HepG2 (cell line): Measurements from ENCODE around the gene MRPS2. TPM values are rescaled to one million over a fixed set of nuclear protein-coding genes. Genes with fewer than 3 reads are reported as not detected.

ENCODE experiments used
- ATAC-seq: fragments of 200-7000 bp; cut with Tn5 transposase; 3 replicates; pipeline ENCODE4 v1.9.1; 2020; ENCODE audit warnings: mild to moderate bottlenecking, moderate library complexity
- BruUV-seq: library from RNA; stranded (reverse); fragments of 400-500 nt; replicated peaks from 2 replicates; lab custom pipeline; 2021; lab: Mats Ljungman, UMichigan
- CTCF ChIA-PET: fragments of 300-600 bp; formaldehyde crosslinking; extraction: SDS; loops from one replicate; lab custom pipeline; 2021; ENCODE audit warnings: low total read pairs, inconsistent platforms, low intra/inter-chr PET ratio; lab: Yijun Ruan, JAX
- POLR2A ChIA-PET: fragments of 350-600 bp; sonication (Branson Sonifier 250); formaldehyde crosslinking; loops from one replicate; lab custom pipeline; 2020; ENCODE audit warnings: antibody characterized with exemption, inconsistent platforms; lab: Yijun Ruan, JAX
- DNase-seq: peaks from one replicate; pipeline ENCODE4 v3.0.0-alpha.2; 2015; ENCODE audit warnings: low spot score
- FAIRE-seq: peaks from 3 replicates; lab custom pipeline; 2011; peaks lifted over from hg19 to GRCh38; lab: Jason Lieb, UNC
- H2AFZ ChIP-seq: one replicate; pipeline ENCODE4 v1.6.1; 2011; ENCODE audit warnings: low read length, inconsistent platforms
- H3K27ac ChIP-seq: fragments of 300-600 bp; 3 replicates; pipeline ENCODE4 v1.8.0; 2011; ENCODE audit warnings: mixed run types, mild to moderate bottlenecking, mixed read lengths, low read length, inconsistent platforms; ENCODE audit not compliant: insufficient read depth; ENCODE audit errors: extremely low read length
- H3K27me3 ChIP-seq, 2 experiments: fragments of 200-600 bp in 1 of 2; 2 replicates in 1 of 2; 3 replicates in 1 of 2; pipeline versions ENCODE4 v1.6.0 to v1.8.0; 2011; ENCODE audit warnings: low read length in 2 of 2, mild to moderate bottlenecking in 2 of 2, moderate library complexity in 2 of 2, inconsistent platforms in 1 of 2; ENCODE audit not compliant: insufficient read depth in 2 of 2, control insufficient read depth in 1 of 2
- H3K36me3 ChIP-seq, 2 experiments: fragments of 200-600 bp in 1 of 2; replicated peaks in 1 of 2; 2 replicates in 1 of 2; 3 replicates in 1 of 2; pipeline versions ENCODE4 v1.5.1 to v1.8.0; 2011; ENCODE audit warnings: low read length in 2 of 2, inconsistent platforms in 1 of 2; ENCODE audit not compliant: insufficient read depth in 2 of 2, control insufficient read depth in 1 of 2
- H3K4me1 ChIP-seq: 2 replicates; pipeline ENCODE4 v1.5.1; 2012; ENCODE audit warnings: low read length, inconsistent platforms; ENCODE audit not compliant: insufficient read depth
- H3K4me2 ChIP-seq: 2 replicates; pipeline ENCODE4 v1.6.0; 2011; ENCODE audit warnings: low read depth, low read length, inconsistent platforms
- H3K4me3 ChIP-seq, 3 experiments: fragments of 200-600 bp in 1 of 3; sonication (generic), shearing (Covaris generic) in 1 of 3; replicated peaks in 1 of 3; 2 replicates each; pipeline ENCODE4 v1.5.1; 2011 to 2016; ENCODE audit warnings: low read length in 3 of 3, inconsistent platforms in 2 of 3, low read depth in 2 of 3, mild to moderate bottlenecking in 2 of 3, control low read depth in 1 of 3, mixed read lengths in 1 of 3; ENCODE audit not compliant: insufficient read depth in 1 of 3
- H3K79me2 ChIP-seq: one replicate; pipeline ENCODE4 v1.6.1; 2011; ENCODE audit warnings: low read length, inconsistent platforms; ENCODE audit not compliant: insufficient read depth
- H3K9ac ChIP-seq: 2 replicates; pipeline ENCODE4 v1.6.0; 2011; ENCODE audit warnings: mild to moderate bottlenecking, low read depth, low read length, inconsistent platforms; ENCODE audit not compliant: insufficient read depth
- H3K9me3 ChIP-seq: 2 replicates; pipeline ENCODE4 v1.5.1; 2012; ENCODE audit warnings: mild to moderate bottlenecking, low read length
- H4K20me1 ChIP-seq: 2 replicates; pipeline ENCODE4 v1.6.0; 2011; ENCODE audit warnings: inconsistent platforms, mild to moderate bottlenecking, low read length, moderate library complexity; ENCODE audit not compliant: insufficient read depth
- AGO2 ChIP-seq: fragments of 200-400 bp; formaldehyde crosslinking; optimal IDR thresholded peaks from 2 replicates; pipeline ENCODE3; 2017; ENCODE audit warnings: mild to moderate bottlenecking, low read depth, low read length, moderate library complexity
- PCBP1 ChIP-seq: fragments of 200-400 bp; formaldehyde crosslinking; IDR thresholded peaks from 2 replicates; pipeline ENCODE4 v1.6.1; 2017; ENCODE audit warnings: mild to moderate bottlenecking, low read depth, low read length, borderline replicate concordance
- SAP130 ChIP-seq: IDR thresholded peaks from 2 replicates; pipeline ENCODE4 v1.6.1; 2016; ENCODE audit warnings: low read depth
- SOX5 ChIP-seq: IDR thresholded peaks from 2 replicates; pipeline ENCODE4 v1.6.1; 2016; ENCODE audit warnings: borderline replicate concordance
- SP1 ChIP-seq, 2 experiments: fragments of 450-650 bp in 1 of 2; sonication (generic) in 1 of 2; formaldehyde crosslinking in 1 of 2; IDR thresholded peaks; 2 replicates each; pipeline versions ENCODE4 v1.4.0 to v1.6.1; 2016 to 2020; ENCODE audit warnings: missing genetic modification reagents in 1 of 2
- SP5 ChIP-seq: IDR thresholded peaks from 2 replicates; pipeline ENCODE4 v1.6.1; 2016; ENCODE audit warnings: low read depth, borderline replicate concordance
- U2AF2 ChIP-seq: fragments of 200-400 bp; formaldehyde crosslinking; IDR thresholded peaks from 2 replicates; pipeline ENCODE4 v1.6.1; 2017; ENCODE audit warnings: low read depth, mild to moderate bottlenecking, low read length
- ZMYM3 ChIP-seq: sonication (generic); formaldehyde crosslinking; IDR thresholded peaks from 2 replicates; pipeline ENCODE4 v1.5.1; 2020; ENCODE audit warnings: mild to moderate bottlenecking, missing genetic modification reagents
- ZNF232 ChIP-seq: sonication (generic); formaldehyde crosslinking; IDR thresholded peaks from 2 replicates; pipeline ENCODE4 v1.4.0; 2020; ENCODE audit warnings: missing genetic modification reagents, borderline replicate concordance
- ZNF446 ChIP-seq: sonication (generic); formaldehyde crosslinking; IDR thresholded peaks from 2 replicates; pipeline ENCODE4 v1.5.0; 2020; ENCODE audit warnings: mild to moderate bottlenecking, missing genetic modification reagents
- ZNF567 ChIP-seq: sonication (generic); formaldehyde crosslinking; IDR thresholded peaks from 2 replicates; pipeline ENCODE4 v1.8.1; 2023; ENCODE audit warnings: mild to moderate bottlenecking, missing genetic modification reagents, borderline replicate concordance
- ZNF615 ChIP-seq: sonication (generic); formaldehyde crosslinking; IDR thresholded peaks from 2 replicates; pipeline ENCODE4 v1.5.0; 2020; ENCODE audit warnings: mild to moderate bottlenecking, missing genetic modification reagents, borderline replicate concordance
- ZNF788 ChIP-seq: sonication (generic); formaldehyde crosslinking; IDR thresholded peaks from 2 replicates; pipeline ENCODE4 v1.5.0; 2020; ENCODE audit warnings: mild to moderate bottlenecking, missing genetic modification reagents, borderline replicate concordance
- WGBS: methylation state at CpG from one replicate; pipeline ENCODE4 v1.1.6; 2017; ENCODE audit warnings: low lambda C conversion rate; 5-methylcytosine and 5-hydroxymethylcytosine counted together
- in situ Hi-C: cut with HindIII; loops from 2 replicates; pipeline ENCODE4 v1.10.0; 2017; ENCODE audit warnings: low pct_unique_long_range_greater_than_20kb; ENCODE audit not compliant: extremely low pct_ligation_motif_present
- intact Hi-C: fragments of 100-400 bp; cut with micrococcal nuclease; formaldehyde crosslinking; loops from one replicate; pipeline ENCODE4 v1.10.0; 2022; ENCODE audit not compliant: unreplicated experiment
- polyA plus RNA-seq, 8 experiments: library from polyadenylated mRNA; depleted of rRNA in 3 of 8; stranded (reverse) in 7 of 8; unstranded in 1 of 8; fragments of >200 nt; fragmentation: Illumina TruSeq in 4 of 8; extraction: Trizol in 4 of 8; gene quantifications; 2 replicates each; pipeline versions ENCODE4 v1.2.1 to v1.2.3, GENCODE V29; 2011 to 2016; ENCODE audit warnings: low read depth in 4 of 8, missing spikeins in 1 of 8, mixed read lengths in 1 of 8; ENCODE audit not compliant: insufficient read depth in 1 of 8
- total RNA-seq, 5 experiments: library from RNA; depleted of rRNA; stranded (reverse); fragments of >200 nt; fragmentation: Illumina TruSeq; extraction: Trizol; gene quantifications; 2 replicates each; pipeline ENCODE4 v1.2.3, GENCODE V29; 2016; ENCODE audit warnings: low read depth in 1 of 5
- TF ChIP-seq, protein P1 (sequence below): sonication (generic); formaldehyde crosslinking; IDR thresholded peaks from 2 replicates; pipeline ENCODE4 v1.5.1; 2020; ENCODE audit warnings: missing genetic modification reagents, mild to moderate bottlenecking, borderline replicate concordance
- TF ChIP-seq, protein P2 (sequence below): IDR thresholded peaks from 2 replicates; pipeline ENCODE4 v1.6.1; 2016
- TF ChIP-seq, protein P3 (sequence below): sonication (generic); formaldehyde crosslinking; IDR thresholded peaks from 2 replicates; pipeline ENCODE4 v1.5.1; 2020; ENCODE audit warnings: mild to moderate bottlenecking, missing genetic modification reagents, moderate library complexity

MRPS2 gene
- total and polyA plus RNA-seq, 2 of the 13 experiments (the other 11 are each of a cell fraction or from before 2014, with no cell fraction given), result 44.4 to 86.7 TPM

DNA sequence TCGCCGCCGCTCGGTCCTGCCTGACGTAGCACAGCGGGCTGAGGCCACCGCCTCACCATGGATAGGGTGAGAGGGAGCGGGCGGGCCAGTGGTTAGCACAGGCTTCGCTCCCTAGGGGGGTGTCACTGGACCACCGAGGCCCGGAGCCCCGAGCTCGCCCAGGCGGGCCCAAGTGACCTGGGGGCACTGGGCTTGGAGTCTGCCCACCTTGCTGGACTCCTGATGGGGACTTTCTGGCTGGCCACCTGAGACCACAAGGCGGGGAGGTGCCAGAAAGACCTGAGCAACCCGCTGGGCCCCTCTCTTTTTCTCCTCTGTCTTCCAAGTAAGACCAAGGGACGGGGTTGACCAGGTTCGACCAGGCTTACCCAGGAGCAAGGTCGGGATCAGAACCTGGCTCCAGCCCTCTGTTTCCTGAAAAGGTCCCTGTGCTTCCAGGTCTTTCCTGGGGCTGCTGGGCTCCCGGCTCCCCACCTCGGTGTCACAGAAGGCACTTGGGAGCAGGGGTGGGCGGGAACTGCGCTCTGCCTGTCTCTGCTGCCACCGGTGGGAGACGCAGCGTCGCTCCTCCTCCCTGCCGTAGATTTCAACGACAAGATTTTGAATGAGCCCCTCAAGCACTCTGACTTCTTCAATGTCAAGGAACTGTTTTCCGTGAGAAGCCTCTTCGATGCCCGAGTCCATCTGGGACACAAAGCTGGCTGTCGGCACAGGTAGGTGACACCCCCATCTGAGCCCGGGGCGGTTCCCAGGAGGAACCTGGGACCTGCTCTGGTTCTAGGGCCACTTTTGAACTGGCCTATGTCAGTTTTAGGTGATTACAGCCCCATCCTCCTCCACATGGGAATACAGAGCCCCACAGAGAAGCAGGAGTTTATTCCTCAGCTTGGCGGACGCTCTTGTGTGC is 1.0 kb downstream of the MRPS2 start:
- no peaks in the 10 kb centered on the region for H3K9me3 ChIP-seq
- H4K20me1 ChIP-seq, result peaks cover 16% of the 10 kb centered on the region
- H3K4me3 ChIP-seq, result peak overlapping the region; percentile 80 to 96 (median 92)
- H3K4me2 ChIP-seq, result peak overlapping the region; percentile 84
- in situ Hi-C loops, result no loop called here
- ATAC-seq (no peak), FAIRE-seq (no peak), DNase-seq (no peak)
- H2AFZ ChIP-seq, result no peak overlapping the region
- H3K4me1 ChIP-seq, result peaks cover 32% of the 10 kb centered on the region
- peaks cover 10% of the 10 kb centered on the region for H3K79me2 ChIP-seq
- H3K27ac ChIP-seq, result peak overlapping the region; percentile 67
- H3K36me3 ChIP-seq, result peaks cover 13 to 26% of the 10 kb centered on the region in 2 experiments
- ChIA-PET CTCF (no interaction called here), POLR2A (no interaction called here)
- BruUV-seq, result no TSS peak
- H3K27me3 ChIP-seq, result no peaks in the 10 kb centered on the region
- intact Hi-C loops, result loop anchor here (2.0 kb wide), 1 partner anchor 21 kb away; no protein-coding TSS in a partner anchor
- WGBS, result 69% methylated on average over 11 of the region's 38 CpGs
- H3K9ac ChIP-seq, result peak overlapping the region; percentile 89
- TF ChIP-seq, protein P1, sequence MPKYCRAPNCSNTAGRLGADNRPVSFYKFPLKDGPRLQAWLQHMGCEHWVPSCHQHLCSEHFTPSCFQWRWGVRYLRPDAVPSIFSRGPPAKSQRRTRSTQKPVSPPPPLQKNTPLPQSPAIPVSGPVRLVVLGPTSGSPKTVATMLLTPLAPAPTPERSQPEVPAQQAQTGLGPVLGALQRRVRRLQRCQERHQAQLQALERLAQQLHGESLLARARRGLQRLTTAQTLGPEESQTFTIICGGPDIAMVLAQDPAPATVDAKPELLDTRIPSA (CRISPR knock-in tag), result no peak
- TF ChIP-seq ZNF232 (CRISPR knock-in tag), result no peak
- TF ChIP-seq ZNF567 (CRISPR knock-in tag), result 0 out of 2 replicates have a peak, but pooled peaks have one; percentile 36
- TF ChIP-seq AGO2, result peak; percentile 1
- TF ChIP-seq ZMYM3 (CRISPR knock-in tag), result 0 out of 2 replicates have a peak, but pooled peaks have one; percentile 20
- TF ChIP-seq U2AF2, result 0 out of 2 replicates have a peak, but pooled peaks have one; percentile 17
- TF ChIP-seq ZNF788 (CRISPR knock-in tag), result 0 out of 2 replicates have a peak, but pooled peaks have one; percentile 4
- TF ChIP-seq ZNF615 (CRISPR knock-in tag), result no peak
- TF ChIP-seq, protein P2, sequence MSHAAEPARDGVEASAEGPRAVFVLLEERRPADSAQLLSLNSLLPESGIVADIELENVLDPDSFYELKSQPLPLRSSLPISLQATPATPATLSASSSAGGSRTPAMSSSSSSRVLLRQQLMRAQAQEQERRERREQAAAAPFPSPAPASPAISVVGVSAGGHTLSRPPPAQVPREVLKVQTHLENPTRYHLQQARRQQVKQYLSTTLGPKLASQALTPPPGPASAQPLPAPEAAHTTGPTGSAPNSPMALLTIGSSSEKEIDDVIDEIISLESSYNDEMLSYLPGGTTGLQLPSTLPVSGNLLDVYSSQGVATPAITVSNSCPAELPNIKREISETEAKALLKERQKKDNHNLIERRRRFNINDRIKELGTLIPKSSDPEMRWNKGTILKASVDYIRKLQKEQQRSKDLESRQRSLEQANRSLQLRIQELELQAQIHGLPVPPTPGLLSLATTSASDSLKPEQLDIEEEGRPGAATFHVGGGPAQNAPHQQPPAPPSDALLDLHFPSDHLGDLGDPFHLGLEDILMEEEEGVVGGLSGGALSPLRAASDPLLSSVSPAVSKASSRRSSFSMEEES (CRISPR knock-in tag), result no peak
- no peak for TF ChIP-seq SP1 (IDR thresholded peaks at IDR 0.05)
- TF ChIP-seq SP1 (CRISPR knock-in tag; IDR thresholded peaks at IDR 0.05), result peak; percentile 24; the same call in 1 of the 2 replicates
- TF ChIP-seq ZNF446, result 0 out of 2 replicates have a peak, but pooled peaks have one; percentile 2
- TF ChIP-seq SAP130 (CRISPR knock-in tag), result 0 out of 2 replicates have a peak, but pooled peaks have one; percentile 24
- TF ChIP-seq PCBP1, result 0 out of 2 replicates have a peak, but pooled peaks have one; percentile 14
- no peak for TF ChIP-seq SOX5
- TF ChIP-seq, protein P3, sequence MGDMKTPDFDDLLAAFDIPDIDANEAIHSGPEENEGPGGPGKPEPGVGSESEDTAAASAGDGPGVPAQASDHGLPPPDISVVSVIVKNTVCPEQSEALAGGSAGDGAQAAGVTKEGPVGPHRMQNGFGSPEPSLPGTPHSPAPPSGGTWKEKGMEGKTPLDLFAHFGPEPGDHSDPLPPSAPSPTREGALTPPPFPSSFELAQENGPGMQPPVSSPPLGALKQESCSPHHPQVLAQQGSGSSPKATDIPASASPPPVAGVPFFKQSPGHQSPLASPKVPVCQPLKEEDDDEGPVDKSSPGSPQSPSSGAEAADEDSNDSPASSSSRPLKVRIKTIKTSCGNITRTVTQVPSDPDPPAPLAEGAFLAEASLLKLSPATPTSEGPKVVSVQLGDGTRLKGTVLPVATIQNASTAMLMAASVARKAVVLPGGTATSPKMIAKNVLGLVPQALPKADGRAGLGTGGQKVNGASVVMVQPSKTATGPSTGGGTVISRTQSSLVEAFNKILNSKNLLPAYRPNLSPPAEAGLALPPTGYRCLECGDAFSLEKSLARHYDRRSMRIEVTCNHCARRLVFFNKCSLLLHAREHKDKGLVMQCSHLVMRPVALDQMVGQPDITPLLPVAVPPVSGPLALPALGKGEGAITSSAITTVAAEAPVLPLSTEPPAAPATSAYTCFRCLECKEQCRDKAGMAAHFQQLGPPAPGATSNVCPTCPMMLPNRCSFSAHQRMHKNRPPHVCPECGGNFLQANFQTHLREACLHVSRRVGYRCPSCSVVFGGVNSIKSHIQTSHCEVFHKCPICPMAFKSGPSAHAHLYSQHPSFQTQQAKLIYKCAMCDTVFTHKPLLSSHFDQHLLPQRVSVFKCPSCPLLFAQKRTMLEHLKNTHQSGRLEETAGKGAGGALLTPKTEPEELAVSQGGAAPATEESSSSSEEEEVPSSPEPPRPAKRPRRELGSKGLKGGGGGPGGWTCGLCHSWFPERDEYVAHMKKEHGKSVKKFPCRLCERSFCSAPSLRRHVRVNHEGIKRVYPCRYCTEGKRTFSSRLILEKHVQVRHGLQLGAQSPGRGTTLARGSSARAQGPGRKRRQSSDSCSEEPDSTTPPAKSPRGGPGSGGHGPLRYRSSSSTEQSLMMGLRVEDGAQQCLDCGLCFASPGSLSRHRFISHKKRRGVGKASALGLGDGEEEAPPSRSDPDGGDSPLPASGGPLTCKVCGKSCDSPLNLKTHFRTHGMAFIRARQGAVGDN (CRISPR knock-in tag), result 0 out of 2 replicates have a peak, but pooled peaks have one; percentile 5
- peak; percentile 62; the same call in 1 of the 2 replicates for TF ChIP-seq SP5 (CRISPR knock-in tag)
